Breast epithelium (tissue), 3 donors: ENCODE results near the gene CCDC196.

Source experiments
- CTCF ChIP-seq, 3 donors: fragments of 450-650 bp; IDR thresholded peaks; one replicate each; pipeline ENCODE4 v1.5.1; 2016 to 2017; ENCODE audit warnings: antibody characterized with exemption in 3 of 3, mild to moderate bottlenecking in 3 of 3, moderate library complexity in 3 of 3
- POLR2A ChIP-seq: fragments of 450-650 bp; IDR thresholded peaks from one replicate; pipeline ENCODE4 v1.6.1; 2016; ENCODE audit warnings: antibody characterized with exemption, mild to moderate bottlenecking, moderate library complexity
- POLR2AphosphoS5 ChIP-seq, 3 donors: sonication (generic); formaldehyde crosslinking; IDR thresholded peaks; one replicate each; pipeline ENCODE4 v1.6.1; 2017; ENCODE audit warnings: antibody characterized with exemption in 3 of 3

GRCh38 chr14:66473223-66473622, 12.9 kb upstream of the CCDC196 start:
- TF ChIP-seq CTCF (IDR thresholded peaks at IDR 0.05) = no peak
- TF ChIP-seq POLR2A = no peak
- no peak for TF ChIP-seq POLR2AphosphoS5 (IDR thresholded peaks at IDR 0.05)
